ENCODE results near the gene ABCA10.
"Not testable (repeated sequence)": the region's sequence is repeated elsewhere in the genome, so short reads cannot be mapped to it uniquely, and the experiment has no call there.

ABCA10 gene, protein sequence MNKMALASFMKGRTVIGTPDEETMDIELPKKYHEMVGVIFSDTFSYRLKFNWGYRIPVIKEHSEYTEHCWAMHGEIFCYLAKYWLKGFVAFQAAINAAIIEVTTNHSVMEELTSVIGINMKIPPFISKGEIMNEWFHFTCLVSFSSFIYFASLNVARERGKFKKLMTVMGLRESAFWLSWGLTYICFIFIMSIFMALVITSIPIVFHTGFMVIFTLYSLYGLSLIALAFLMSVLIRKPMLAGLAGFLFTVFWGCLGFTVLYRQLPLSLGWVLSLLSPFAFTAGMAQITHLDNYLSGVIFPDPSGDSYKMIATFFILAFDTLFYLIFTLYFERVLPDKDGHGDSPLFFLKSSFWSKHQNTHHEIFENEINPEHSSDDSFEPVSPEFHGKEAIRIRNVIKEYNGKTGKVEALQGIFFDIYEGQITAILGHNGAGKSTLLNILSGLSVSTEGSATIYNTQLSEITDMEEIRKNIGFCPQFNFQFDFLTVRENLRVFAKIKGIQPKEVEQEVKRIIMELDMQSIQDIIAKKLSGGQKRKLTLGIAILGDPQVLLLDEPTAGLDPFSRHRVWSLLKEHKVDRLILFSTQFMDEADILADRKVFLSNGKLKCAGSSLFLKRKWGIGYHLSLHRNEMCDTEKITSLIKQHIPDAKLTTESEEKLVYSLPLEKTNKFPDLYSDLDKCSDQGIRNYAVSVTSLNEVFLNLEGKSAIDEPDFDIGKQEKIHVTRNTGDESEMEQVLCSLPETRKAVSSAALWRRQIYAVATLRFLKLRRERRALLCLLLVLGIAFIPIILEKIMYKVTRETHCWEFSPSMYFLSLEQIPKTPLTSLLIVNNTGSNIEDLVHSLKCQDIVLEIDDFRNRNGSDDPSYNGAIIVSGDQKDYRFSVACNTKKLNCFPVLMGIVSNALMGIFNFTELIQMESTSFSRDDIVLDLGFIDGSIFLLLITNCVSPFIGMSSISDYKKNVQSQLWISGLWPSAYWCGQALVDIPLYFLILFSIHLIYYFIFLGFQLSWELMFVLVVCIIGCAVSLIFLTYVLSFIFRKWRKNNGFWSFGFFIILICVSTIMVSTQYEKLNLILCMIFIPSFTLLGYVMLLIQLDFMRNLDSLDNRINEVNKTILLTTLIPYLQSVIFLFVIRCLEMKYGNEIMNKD (N-terminal part only)

DNA sequence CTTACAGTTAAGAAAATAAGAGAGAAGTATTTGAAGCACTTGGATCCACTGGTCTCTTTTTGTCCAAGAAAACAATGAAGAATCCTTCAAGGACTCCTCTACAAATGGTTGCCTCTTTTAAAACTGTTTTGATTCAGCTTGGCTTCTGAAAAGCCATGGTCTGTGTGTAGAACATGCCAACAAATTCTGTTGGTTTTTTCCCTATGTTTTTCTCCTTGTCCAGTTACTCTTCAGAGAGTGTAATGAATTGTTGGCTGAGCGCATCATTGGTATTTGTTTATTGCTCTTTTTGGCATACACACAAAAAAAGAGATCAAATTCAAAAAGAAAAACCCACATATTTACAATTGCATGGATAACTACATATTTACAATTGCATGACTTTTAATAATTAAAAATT is at the start of gene ABCA10:
ABCA10 (minus strand) TSS at position 249 of the 400 bp plus-strand sequence. CDS start 3,466 bp downstream, outside the sequence.
- DNase-seq, result no peak

- not testable (repeated sequence) for DNase-seq
Measured at GRCh38 chr17:69276279-69276678, 47.7 kb upstream of the ABCA10 start.

DNA sequence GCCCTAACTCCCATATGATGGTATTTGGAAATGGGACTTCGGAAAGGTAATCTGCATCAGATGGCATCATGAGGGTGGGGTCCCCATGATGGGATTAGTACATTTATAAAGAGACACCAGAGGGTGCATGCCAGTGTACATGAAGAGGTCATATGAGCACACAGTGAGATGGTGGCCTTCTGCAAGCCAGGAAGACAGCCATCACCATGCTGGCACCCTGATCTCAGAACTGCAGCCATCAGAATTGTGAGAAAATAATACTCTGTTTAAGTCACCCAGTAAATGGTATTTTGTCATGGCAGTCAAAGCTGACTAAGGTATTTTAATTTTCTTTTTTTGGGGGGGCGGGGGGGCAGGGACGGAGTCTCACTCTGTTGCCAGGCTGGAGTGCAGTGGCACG is 47.1 kb upstream of the ABCA10 start:
- no peak for DNase-seq

- DNase-seq, result no peak
Measured at GRCh38 chr17:69271023-69271422, 42.4 kb upstream of the ABCA10 start.

DNA sequence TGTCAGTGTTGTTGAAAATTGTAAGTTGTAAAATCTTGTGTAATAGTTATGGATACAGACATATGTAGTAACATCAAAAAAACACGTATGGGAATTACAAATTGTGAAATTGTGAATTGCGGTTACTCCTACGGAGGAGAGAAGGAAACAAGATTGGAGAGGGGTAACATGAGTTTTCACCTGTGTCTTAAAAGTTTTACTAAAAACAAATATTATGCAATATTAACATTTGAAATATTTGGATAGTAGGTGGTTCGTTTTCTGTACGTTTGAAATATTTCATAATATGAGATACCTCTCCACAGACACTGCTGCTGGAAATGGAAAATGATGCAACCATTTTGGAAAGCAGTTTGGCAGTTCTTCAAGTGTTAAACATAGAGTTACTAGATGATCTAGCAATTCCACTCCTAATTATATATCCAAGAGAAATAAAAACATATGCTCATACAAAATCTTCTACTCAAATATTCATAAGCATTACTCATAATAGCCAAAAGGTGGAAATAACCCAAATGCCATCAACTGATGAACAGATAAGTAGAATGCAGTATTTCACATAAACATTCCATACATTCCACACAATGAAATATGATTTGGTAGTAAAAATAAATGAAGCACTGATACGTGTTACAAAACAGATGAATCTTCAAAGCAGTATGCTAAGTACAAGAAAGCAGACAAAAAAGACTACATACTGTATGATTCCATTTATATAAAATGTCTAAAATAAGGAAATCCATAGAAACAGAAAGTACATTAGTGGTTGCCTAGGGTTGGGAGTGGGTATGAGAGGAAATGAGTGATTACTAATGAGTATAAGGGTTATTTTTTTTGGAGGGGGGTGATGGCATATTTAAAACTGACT is 40.7 kb upstream of the ABCA10 start:
- no peak for DNase-seq

- no peak for DNase-seq
Measured at GRCh38 chr17:69268543-69269014, 40.0 kb upstream of the ABCA10 start.

DNA sequence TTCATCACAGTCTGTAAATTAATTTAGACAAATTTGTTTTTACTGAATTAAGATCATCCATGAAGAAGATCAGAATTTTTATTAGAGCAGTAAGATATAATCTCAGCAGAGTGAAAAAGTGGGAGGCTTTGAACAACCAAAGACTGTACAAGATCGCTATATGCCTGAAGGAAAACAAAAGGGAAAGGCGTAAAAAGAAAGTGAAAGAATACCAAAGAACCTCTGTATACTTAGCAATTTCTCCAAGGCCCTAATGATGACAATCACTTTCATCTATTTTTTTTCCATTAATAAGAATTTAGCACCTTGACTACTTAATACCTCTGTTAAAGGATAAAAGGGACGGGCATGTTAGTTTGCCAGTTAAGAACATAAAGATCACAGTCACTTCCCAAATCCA is 38.6 kb upstream of the ABCA10 start:
- DNase-seq, result no peak

DNA sequence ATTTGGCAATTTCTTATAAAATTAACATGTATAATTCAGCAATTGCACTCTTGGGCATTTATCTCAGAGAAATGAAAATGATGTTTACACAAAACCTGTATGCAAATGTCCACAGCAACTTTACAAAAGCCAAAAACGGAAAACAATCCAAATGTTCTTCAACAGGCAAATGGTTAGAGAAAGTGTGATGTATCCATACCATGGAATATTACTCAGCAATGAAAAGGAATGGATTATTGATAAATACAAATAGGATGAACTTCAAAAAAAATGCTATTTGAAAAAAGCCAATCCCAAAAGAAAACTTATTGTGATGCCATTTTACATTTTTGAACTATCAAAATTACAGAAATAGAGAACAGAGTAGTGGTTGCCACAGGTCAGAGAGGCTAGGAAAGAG is 37.2 kb upstream of the ABCA10 start:
- no peak for DNase-seq

- DNase-seq, result no peak
Measured at GRCh38 chr17:69254187-69254586, 25.6 kb upstream of the ABCA10 start.

DNA sequence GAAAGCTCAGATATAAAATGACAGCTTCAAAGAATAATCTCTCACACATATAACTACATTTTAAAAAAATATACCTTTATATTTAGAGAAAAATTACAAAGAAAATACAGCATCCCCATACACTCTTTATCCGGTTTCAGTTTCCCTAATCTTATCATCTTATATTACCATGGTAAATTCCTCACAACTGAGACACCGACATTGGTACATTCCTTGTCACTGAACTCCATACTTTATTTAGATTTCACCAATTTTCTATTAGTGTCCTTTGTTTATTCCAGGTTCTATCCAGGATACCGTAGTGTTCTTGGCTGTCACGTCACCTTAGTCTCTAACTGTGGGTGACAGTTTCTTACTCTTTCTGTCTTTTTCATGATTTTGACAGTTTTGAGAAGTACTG is 22.0 kb upstream of the ABCA10 start:
- no peak for DNase-seq

DNA sequence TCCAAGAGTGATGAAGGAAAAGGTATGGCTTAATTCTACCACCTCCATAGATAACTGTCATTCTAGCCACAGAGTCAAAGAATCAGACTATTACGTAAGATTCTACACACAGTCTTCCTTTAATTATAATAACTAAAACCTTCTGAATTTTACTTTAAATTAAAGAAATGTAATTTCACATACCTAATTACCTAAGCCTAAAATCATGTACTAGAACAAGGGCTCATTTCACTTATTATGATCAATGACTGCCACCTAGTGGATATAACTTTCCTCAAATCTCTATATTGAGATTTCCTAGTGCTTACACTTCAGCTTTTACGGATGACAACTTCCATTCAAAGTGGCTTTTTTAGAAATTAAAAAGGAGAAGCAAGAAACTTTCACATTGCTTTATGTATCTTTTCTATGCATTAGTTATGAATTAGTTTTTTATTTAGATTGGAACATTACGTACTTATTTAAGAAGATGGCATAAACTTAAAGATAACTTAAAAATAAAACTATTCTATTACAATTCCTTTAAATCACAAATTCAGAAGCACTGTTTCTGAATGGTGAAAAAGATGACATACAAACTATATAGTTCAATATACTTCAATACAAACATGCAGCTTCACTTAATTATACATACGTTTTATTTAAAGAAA is 18.2 kb upstream of the ABCA10 start:
- DNase-seq, result no peak

GRCh38 chr17:69246202-69246601 is 17.6 kb upstream of the ABCA10 start:
- no peak for DNase-seq

DNA sequence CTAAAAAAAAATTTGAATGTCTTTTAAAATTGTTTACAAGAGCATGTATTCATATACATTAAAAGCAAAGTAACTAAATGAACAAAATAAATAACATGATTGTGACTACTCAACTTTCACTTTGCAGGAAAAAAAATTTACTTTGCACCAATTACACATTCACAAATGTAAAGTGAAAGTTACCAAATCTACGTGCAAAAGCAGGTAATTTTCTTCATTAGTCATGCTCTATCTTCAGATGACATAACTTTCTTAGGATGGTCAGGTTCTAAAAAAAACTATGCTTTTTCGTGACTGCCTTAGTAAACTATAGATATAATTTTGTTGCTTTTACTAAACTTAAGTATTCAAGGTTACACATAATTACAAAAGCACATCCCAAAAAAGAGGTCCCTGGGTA is 17.0 kb upstream of the ABCA10 start:
- no peak for DNase-seq

- no peak for DNase-seq
Measured at GRCh38 chr17:69239611-69240600, 11.3 kb upstream of the ABCA10 start.

GRCh38 chr17:69236946-69237345 is 8.3 kb upstream of the ABCA10 start:
- no peak for DNase-seq

DNA sequence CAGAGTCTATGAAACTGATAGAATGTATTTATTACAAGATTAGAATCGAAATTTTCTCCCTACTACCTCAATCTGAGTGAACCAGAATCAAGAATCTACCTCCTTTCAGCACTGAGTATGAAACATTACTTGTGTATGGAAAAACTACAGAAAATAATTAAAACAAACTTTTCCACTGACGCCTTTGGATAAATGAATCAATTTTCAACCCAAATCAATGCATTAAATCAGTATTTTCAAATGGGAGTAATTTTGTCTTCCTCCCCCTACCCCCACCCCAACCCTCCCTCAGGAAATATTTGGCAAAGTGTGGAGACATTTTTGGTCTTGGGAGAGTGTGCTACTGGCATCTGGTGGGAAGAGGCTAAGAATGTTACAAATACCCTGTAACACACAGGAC is 7.8 kb upstream of the ABCA10 start:
- DNase-seq, result no peak

DNA sequence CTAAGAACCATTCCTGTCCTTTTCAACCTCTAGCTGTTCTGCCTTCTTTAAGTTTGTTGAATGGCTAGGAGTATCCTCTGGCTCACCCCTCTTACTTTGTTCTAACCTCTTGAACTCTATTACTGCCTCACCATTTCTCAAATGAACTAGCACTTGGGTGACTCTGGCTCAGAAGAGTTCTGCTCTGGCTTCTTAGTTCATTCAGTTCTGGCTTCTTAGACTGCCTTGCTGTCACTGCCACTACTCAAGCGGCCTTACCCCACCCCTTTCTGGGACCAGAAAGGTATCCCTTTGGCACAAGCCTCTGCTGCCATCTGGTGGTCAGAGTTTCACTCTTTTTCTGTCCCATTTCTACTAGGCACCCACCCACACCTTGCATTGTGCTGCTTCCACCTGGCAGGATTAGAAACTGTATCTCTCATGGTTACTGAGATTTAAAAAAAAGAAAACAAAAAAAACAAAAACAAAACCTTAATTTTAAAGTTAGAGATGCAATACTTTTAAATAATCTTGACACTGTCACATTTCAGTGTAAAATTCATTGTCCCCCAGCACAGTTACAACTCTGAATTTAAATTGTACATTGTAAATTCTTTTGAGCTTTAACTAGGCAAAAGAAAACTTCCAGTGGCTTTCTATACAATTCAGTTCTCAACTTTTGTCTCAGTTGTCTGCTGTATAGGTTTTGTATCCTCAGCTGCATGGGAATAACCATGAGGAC is 6.9 kb upstream of the ABCA10 start:
- peak; percentile 46 for DNase-seq

DNA sequence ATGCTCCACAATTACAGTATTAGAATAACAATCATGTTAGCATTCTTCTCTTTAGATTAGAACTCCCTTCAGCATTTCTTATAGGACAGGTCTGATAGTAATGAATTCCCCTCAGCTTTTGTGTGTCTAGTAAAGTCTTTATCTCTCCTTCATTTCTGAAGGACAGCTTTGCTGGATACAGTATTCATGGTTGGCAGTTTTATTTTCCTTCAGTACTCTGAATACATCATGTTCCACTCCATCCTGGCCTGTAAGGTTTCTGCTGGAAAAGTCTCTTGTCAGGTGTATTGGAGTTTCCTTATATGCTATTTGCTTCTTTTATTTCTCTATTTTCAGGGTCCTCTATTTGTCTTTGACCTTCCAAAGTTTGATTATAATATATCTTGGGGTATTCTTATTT is 4.0 kb upstream of the ABCA10 start:
- DNase-seq, result no peak

- DNase-seq, result no peak
Measured at GRCh38 chr17:69231521-69231920, 2.9 kb upstream of the ABCA10 start.

GRCh38 chr17:69230939-69231338 is 2.3 kb upstream of the ABCA10 start:
- no peak for DNase-seq

All from stimulated activated CD4-positive, alpha-beta T cell treated with anti-CD3 and anti-CD28 coated beads, Interleukin-12 subunit alpha, Interleukin-12 subunit beta, amount 100 ng/mL, for 4 hours (primary cell).